ENCODE results near the gene ANTXR2.

Gene ANTXR2

DNA sequence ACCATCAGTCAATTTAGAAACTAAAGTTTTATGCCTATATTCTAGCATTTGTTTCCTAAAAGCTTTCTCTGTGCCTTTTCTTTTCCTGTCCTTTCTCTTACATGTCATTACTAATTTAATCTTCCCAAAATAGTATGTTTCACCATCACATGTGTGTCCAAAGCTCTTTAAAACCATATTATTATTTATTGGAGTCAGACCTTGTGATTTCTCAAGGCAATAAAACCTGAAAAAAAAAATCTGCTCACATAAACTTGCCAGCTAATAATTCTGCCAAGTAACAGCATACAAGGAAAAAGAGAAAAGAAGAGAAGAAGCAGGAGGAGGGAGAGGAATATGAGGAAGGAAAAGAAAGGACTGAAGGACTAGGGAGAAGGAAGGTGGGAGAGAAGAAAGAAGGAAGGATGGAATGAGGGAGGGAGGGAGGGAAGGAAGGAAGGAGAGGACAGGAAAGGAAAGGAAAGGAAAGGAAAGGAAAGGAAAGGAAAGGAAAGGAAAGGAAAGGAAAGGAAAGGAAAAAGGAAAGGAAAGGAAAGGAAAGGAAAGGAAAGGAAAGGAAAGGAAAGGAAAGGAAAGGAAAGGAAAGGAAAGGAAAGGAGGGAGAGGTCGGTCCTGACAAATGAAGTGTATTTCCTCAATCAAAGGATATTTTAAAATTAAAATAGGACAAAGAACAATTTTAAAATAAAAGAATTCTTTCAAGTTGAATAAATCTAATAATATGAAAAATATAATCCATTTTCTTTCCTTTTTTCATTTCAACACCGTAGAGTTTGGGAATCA is 57.4 kb downstream of the ANTXR2 start:
- no peak overlapping the region for H3K27ac ChIP-seq (ENCODE audit: low read depth, low read length)
- no peak overlapping the region for H3K4ac ChIP-seq (ENCODE audit: low read depth, low read length)
- H3K36me3 ChIP-seq (ENCODE audit: control insufficient read depth, insufficient read depth, low read length) = no peaks in the 10 kb centered on the region

DNA sequence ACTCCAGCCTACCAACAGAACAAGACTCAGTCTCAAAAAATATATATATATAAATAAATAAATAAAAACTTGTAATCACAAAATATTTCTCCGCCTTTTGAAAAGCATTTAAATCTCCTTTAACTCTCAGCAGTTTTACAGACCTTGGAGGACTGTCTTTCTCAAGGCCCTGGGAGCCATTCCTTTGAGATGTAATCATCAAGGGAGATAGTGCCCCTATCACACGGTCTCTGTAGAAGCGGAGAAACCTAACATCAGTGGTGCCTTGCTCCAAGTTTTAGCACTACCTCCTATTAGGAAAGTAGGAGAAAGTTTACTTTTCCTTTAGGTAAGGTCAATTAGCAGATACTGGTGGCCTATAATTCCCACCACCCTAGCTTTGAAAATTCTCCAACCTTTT is 58.5 kb downstream of the ANTXR2 start:
- Histone ChIP-seq H4K5ac (ENCODE audit: low read length) (no peak overlapping the region), H2BK15ac (replicated peaks; ENCODE audit: low read depth) (no peak overlapping the region), H2BK5ac (ENCODE audit: low read length) (no peak overlapping the region), H3K4me3 (ENCODE audit: low read length) (no peak overlapping the region), H4K8ac (ENCODE audit: low read depth, low read length) (no peak overlapping the region), H3K4me2 (ENCODE audit: low read length) (no peak overlapping the region), H3K27me3 (ENCODE audit: insufficient read depth, low read length, poor library complexity) (no peaks in the 10 kb centered on the region), H3K56ac (ENCODE audit: low read length) (no peak overlapping the region), H3K23ac (ENCODE audit: low read length) (no peak overlapping the region), H3K9ac (ENCODE audit: low read length) (no peak overlapping the region), H2BK120ac (ENCODE audit: low read depth, low read length) (no peak overlapping the region), H2AK5ac (ENCODE audit: low read length) (no peak overlapping the region), H3K4ac (ENCODE audit: low read depth, low read length) (no peak overlapping the region), H3K27ac (ENCODE audit: low read depth, low read length) (no peak overlapping the region), H3K79me2 (ENCODE audit: control insufficient read depth, insufficient read depth, low read length) (no peaks in the 10 kb centered on the region), H3K18ac (ENCODE audit: low read length) (no peak overlapping the region), H3K4me1 (ENCODE audit: control insufficient read depth, low read depth, low read length) (no peaks in the 10 kb centered on the region), H3K79me1 (ENCODE audit: low read length) (no peaks in the 10 kb centered on the region), H3K36me3 (ENCODE audit: control insufficient read depth, insufficient read depth, low read length) (no peaks in the 10 kb centered on the region)
- WGBS (ENCODE audit: extremely low coverage, insufficient coverage, low lambda C conversion rate) = no CpG with 5 or more reads among the region's 3 CpGs
- peak; percentile 40 for DNase-seq

More for the DNA sequence above, 57.4 kb downstream of the ANTXR2 start:
- Histone ChIP-seq H4K5ac (ENCODE audit: low read length) (no peak overlapping the region), H3K9ac (ENCODE audit: low read length) (no peak overlapping the region), H3K27me3 (ENCODE audit: insufficient read depth, low read length, poor library complexity) (no peaks in the 10 kb centered on the region), H3K23ac (ENCODE audit: low read length) (no peak overlapping the region), H3K4me2 (ENCODE audit: low read length) (no peak overlapping the region), H2BK5ac (ENCODE audit: low read length) (no peak overlapping the region), H4K8ac (ENCODE audit: low read depth, low read length) (no peak overlapping the region), H3K18ac (ENCODE audit: low read length) (no peak overlapping the region), H3K4me3 (ENCODE audit: low read length) (no peak overlapping the region), H3K4me1 (ENCODE audit: control insufficient read depth, low read depth, low read length) (no peaks in the 10 kb centered on the region), H2BK120ac (ENCODE audit: low read depth, low read length) (no peak overlapping the region), H2BK15ac (replicated peaks; ENCODE audit: low read depth) (no peak overlapping the region), H3K56ac (ENCODE audit: low read length) (no peak overlapping the region), H3K79me1 (ENCODE audit: low read length) (no peaks in the 10 kb centered on the region), H3K79me2 (ENCODE audit: control insufficient read depth, insufficient read depth, low read length) (no peaks in the 10 kb centered on the region), H2AK5ac (ENCODE audit: low read length) (no peak overlapping the region)
- DNase-seq = no peak
- no CpG with 5 or more reads among the region's 2 CpGs for WGBS (ENCODE audit: extremely low coverage, insufficient coverage, low lambda C conversion rate)

DNA sequence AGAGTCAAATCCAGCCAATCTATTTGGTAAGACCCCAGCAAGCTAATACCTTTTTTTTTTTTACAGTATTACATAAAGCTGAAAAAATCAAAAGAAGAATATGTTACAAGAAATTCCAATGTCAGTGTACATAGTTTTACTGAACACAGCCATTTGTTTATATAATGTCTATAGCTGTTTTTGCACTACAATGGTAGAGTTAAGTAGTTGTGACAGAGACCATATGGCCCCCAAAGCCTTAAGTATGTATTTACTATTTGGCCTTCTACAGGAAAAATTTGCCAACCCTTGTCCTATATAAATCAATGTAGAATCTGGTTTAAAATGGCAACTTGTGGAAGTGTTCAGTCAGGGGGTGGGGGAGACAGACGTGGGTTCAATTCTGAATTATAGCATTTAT is 60.7 kb downstream of the ANTXR2 start:
- no peak overlapping the region for H3K9ac ChIP-seq (ENCODE audit: low read length)
- no peak overlapping the region for H2BK120ac ChIP-seq (ENCODE audit: low read depth, low read length)
- H3K18ac ChIP-seq (ENCODE audit: low read length) = no peak overlapping the region
- no peak overlapping the region for H2AK5ac ChIP-seq (ENCODE audit: low read length)
- no peak overlapping the region for H4K8ac ChIP-seq (ENCODE audit: low read depth, low read length)
- H3K36me3 ChIP-seq (ENCODE audit: control insufficient read depth, insufficient read depth, low read length) = no peaks in the 10 kb centered on the region
- H4K5ac ChIP-seq (ENCODE audit: low read length) = no peak overlapping the region
- no peak overlapping the region for H3K27ac ChIP-seq (ENCODE audit: low read depth, low read length)
- H3K56ac ChIP-seq (ENCODE audit: low read length) = no peak overlapping the region
- H3K27me3 ChIP-seq (ENCODE audit: insufficient read depth, low read length, poor library complexity) = no peaks in the 10 kb centered on the region
- H3K4me2 ChIP-seq (ENCODE audit: low read length) = no peak overlapping the region
- H3K4me3 ChIP-seq (ENCODE audit: low read length) = no peak overlapping the region
- peaks cover 3% of the 10 kb centered on the region for H3K4me1 ChIP-seq (ENCODE audit: control insufficient read depth, low read depth, low read length)
- H3K23ac ChIP-seq (ENCODE audit: low read length) = no peak overlapping the region
- H3K4ac ChIP-seq (ENCODE audit: low read depth, low read length) = no peak overlapping the region
- H3K79me2 ChIP-seq (ENCODE audit: control insufficient read depth, insufficient read depth, low read length) = no peaks in the 10 kb centered on the region
- H2BK15ac ChIP-seq (replicated peaks; ENCODE audit: low read depth) = no peak overlapping the region
- no peaks in the 10 kb centered on the region for H3K79me1 ChIP-seq (ENCODE audit: low read length)
- no peak for DNase-seq
- WGBS (ENCODE audit: extremely low coverage, insufficient coverage, low lambda C conversion rate) = no CpG with 5 or more reads among the region's 1 CpG
- H2BK5ac ChIP-seq (ENCODE audit: low read length) = no peak overlapping the region

- no CpG with 5 or more reads among the region's 3 CpGs for WGBS (ENCODE audit: extremely low coverage, insufficient coverage, low lambda C conversion rate)
- Histone ChIP-seq H3K18ac (ENCODE audit: low read length) (no peak overlapping the region), H3K4ac (ENCODE audit: low read depth, low read length) (no peak overlapping the region), H3K9ac (ENCODE audit: low read length) (no peak overlapping the region), H3K36me3 (ENCODE audit: control insufficient read depth, insufficient read depth, low read length) (no peaks in the 10 kb centered on the region), H4K8ac (ENCODE audit: low read depth, low read length) (no peak overlapping the region), H2BK15ac (replicated peaks; ENCODE audit: low read depth) (no peak overlapping the region), H3K4me2 (ENCODE audit: low read length) (no peak overlapping the region), H3K23ac (ENCODE audit: low read length) (no peak overlapping the region), H3K4me3 (ENCODE audit: low read length) (no peak overlapping the region), H2BK120ac (ENCODE audit: low read depth, low read length) (no peak overlapping the region), H4K5ac (ENCODE audit: low read length) (no peak overlapping the region), H3K79me1 (ENCODE audit: low read length) (no peaks in the 10 kb centered on the region), H3K27ac (ENCODE audit: low read depth, low read length) (no peak overlapping the region), H3K27me3 (ENCODE audit: insufficient read depth, low read length, poor library complexity) (no peaks in the 10 kb centered on the region), H3K56ac (ENCODE audit: low read length) (no peak overlapping the region), H3K79me2 (ENCODE audit: control insufficient read depth, insufficient read depth, low read length) (no peaks in the 10 kb centered on the region), H2AK5ac (ENCODE audit: low read length) (no peak overlapping the region), H3K4me1 (ENCODE audit: control insufficient read depth, low read depth, low read length) (peaks cover 3% of the 10 kb centered on the region), H2BK5ac (ENCODE audit: low read length) (no peak overlapping the region)
- DNase-seq = peak; percentile 38
These were observed 61.3 kb downstream of the ANTXR2 start for GRCh38 chr4:80011636-80012236.

- Histone ChIP-seq H2AK5ac (ENCODE audit: low read length) (no peak overlapping the region), H2BK120ac (ENCODE audit: low read depth, low read length) (no peak overlapping the region), H3K4ac (ENCODE audit: low read depth, low read length) (no peak overlapping the region), H4K5ac (ENCODE audit: low read length) (no peak overlapping the region), H2BK5ac (ENCODE audit: low read length) (no peak overlapping the region), H4K8ac (ENCODE audit: low read depth, low read length) (no peak overlapping the region), H3K27me3 (ENCODE audit: insufficient read depth, low read length, poor library complexity) (no peaks in the 10 kb centered on the region), H3K79me1 (ENCODE audit: low read length) (no peaks in the 10 kb centered on the region), H3K4me2 (ENCODE audit: low read length) (no peak overlapping the region), H3K79me2 (ENCODE audit: control insufficient read depth, insufficient read depth, low read length) (no peaks in the 10 kb centered on the region), H3K56ac (ENCODE audit: low read length) (no peak overlapping the region), H3K23ac (ENCODE audit: low read length) (no peak overlapping the region), H3K27ac (ENCODE audit: low read depth, low read length) (no peak overlapping the region), H2BK15ac (replicated peaks; ENCODE audit: low read depth) (no peak overlapping the region), H3K9ac (ENCODE audit: low read length) (no peak overlapping the region), H3K4me1 (ENCODE audit: control insufficient read depth, low read depth, low read length) (peaks cover 5% of the 10 kb centered on the region), H3K36me3 (ENCODE audit: control insufficient read depth, insufficient read depth, low read length) (no peaks in the 10 kb centered on the region), H3K18ac (ENCODE audit: low read length) (no peak overlapping the region), H3K4me3 (ENCODE audit: low read length) (no peak overlapping the region)
- DNase-seq = no peak
These were observed 62.7 kb downstream of the ANTXR2 start for GRCh38 chr4:80010316-80010715.

DNA sequence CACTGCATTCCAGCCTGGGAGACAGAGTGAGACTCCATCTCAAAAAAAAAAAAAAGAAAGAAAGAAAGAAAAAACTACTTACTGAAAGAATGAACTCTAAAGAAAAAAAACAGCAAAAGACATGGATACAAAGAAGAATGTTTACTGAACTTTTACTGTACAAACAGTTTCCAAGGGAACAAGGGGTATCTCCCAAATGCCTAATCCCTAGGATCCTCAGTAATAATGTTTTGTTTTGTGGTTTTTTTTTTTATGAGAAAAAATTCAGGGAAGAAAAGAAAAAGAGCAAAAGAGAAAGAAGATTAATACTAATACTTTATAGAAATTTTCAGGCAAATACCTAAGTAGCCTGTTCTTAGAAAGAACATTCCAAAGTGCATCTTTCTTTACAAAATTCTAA is 63.2 kb downstream of the ANTXR2 start:
- H3K56ac ChIP-seq (ENCODE audit: low read length) = no peak overlapping the region
- no peak for DNase-seq

More for the DNA sequence above, 63.2 kb downstream of the ANTXR2 start:
- H3K79me1 ChIP-seq (ENCODE audit: low read length) = no peaks in the 10 kb centered on the region
- H3K9ac ChIP-seq (ENCODE audit: low read length) = no peak overlapping the region
- no peak overlapping the region for H2BK15ac ChIP-seq (replicated peaks; ENCODE audit: low read depth)
- H2BK5ac ChIP-seq (ENCODE audit: low read length) = no peak overlapping the region
- H3K18ac ChIP-seq (ENCODE audit: low read length) = no peak overlapping the region
- H3K36me3 ChIP-seq (ENCODE audit: control insufficient read depth, insufficient read depth, low read length) = no peaks in the 10 kb centered on the region
- H3K79me2 ChIP-seq (ENCODE audit: control insufficient read depth, insufficient read depth, low read length) = no peaks in the 10 kb centered on the region
- no peak overlapping the region for H3K4me3 ChIP-seq (ENCODE audit: low read length)
- H3K27me3 ChIP-seq (ENCODE audit: insufficient read depth, low read length, poor library complexity) = no peaks in the 10 kb centered on the region
- H4K5ac ChIP-seq (ENCODE audit: low read length) = no peak overlapping the region
- no peak overlapping the region for H3K27ac ChIP-seq (ENCODE audit: low read depth, low read length)
- no peak overlapping the region for H3K4me2 ChIP-seq (ENCODE audit: low read length)
- no peak overlapping the region for H3K4ac ChIP-seq (ENCODE audit: low read depth, low read length)
- no peak overlapping the region for H2BK120ac ChIP-seq (ENCODE audit: low read depth, low read length)
- no peak overlapping the region for H2AK5ac ChIP-seq (ENCODE audit: low read length)
- no peak overlapping the region for H4K8ac ChIP-seq (ENCODE audit: low read depth, low read length)
- H3K4me1 ChIP-seq (ENCODE audit: control insufficient read depth, low read depth, low read length) = peaks cover 5% of the 10 kb centered on the region
- no peak overlapping the region for H3K23ac ChIP-seq (ENCODE audit: low read length)
